ENCODE measurements around the gene ZNF92. TPM values are rescaled to one million over a fixed set of nuclear protein-coding genes. Genes with fewer than 3 reads are reported as not detected.
"Not testable (repeated sequence)": the region's sequence is repeated elsewhere in the genome, so short reads cannot be mapped to it uniquely, and the experiment has no call there.

The ZNF92 gene
- polyA plus RNA-seq, 1 of the 3 experiments (the other 2 are of a cell fraction): 1.6 TPM

DNA sequence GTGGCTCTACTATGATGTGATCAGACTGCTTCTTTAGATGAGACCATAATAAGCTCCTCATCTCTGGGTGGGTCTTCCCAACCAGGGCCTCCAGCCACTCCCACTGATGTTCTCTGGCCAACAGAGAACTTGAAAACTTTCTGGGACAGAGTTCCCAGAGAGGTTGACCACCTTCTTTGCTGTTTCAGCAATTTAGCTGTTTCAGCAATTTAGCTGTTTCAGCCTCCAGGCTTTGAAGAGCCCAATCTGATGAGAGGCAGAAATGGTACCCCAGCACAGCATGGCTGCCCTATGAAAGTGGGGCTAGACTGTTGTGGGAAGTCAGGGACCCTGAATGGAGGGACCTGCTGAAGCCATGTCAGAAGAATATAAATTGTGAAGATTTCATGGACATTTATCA, 49.0 kb downstream of the ZNF92 start:
- no peaks in the 10 kb centered on the region for H3K27me3 ChIP-seq (ENCODE audit: insufficient read depth)
- no peak overlapping the region for H3K4me2 ChIP-seq
- POLR2A ChIA-PET: no interaction called here
- no peaks in the 10 kb centered on the region for H3K9me2 ChIP-seq
- H3K4me1 ChIP-seq (ENCODE audit: control insufficient read depth in 1 of 2, insufficient read depth in 2 of 2, low read depth in 1 of 2, low read length in 1 of 2): no peaks in the 10 kb centered on the region
- H3K27ac ChIP-seq (ENCODE audit: low read depth in 2 of 2, low read length in 1 of 2): no peak overlapping the region
- TF ChIP-seq GABPA (IDR thresholded peaks at IDR 0.05; ENCODE audit: low read depth) (no peak), FOXJ3 (CRISPR knock-in tag; IDR thresholded peaks at IDR 0.05) (no peak), NRF1 (IDR thresholded peaks at IDR 0.05; ENCODE audit: low read depth, low read length) (no peak), CHD2 (IDR thresholded peaks at IDR 0.05; ENCODE audit: low read length, partially characterized antibody) (no peak), RAD21 (IDR thresholded peaks at IDR 0.05; ENCODE audit: low read length) (no peak), NFIC (IDR thresholded peaks at IDR 0.05; ENCODE audit: borderline replicate concordance) (no peak), RXRA (IDR thresholded peaks at IDR 0.05; ENCODE audit: borderline replicate concordance, low read depth) (no peak), EZH2phosphoT487 (IDR thresholded peaks at IDR 0.05; ENCODE audit: borderline replicate concordance, low read depth) (no peak), POLR2AphosphoS5 (IDR thresholded peaks at IDR 0.05; ENCODE audit: low read depth, low read length) (no peak), SIN3A (IDR thresholded peaks at IDR 0.05; ENCODE audit: borderline replicate concordance, low read depth, low read length) (no peak), GATA2 (CRISPR knock-in tag; IDR thresholded peaks at IDR 0.05) (no peak), RCOR1 (IDR thresholded peaks at IDR 0.05; ENCODE audit: low read length) (no peak), RFX5 (IDR thresholded peaks at IDR 0.05; ENCODE audit: low read length) (no peak)
- TF ChIP-seq, protein P1, sequence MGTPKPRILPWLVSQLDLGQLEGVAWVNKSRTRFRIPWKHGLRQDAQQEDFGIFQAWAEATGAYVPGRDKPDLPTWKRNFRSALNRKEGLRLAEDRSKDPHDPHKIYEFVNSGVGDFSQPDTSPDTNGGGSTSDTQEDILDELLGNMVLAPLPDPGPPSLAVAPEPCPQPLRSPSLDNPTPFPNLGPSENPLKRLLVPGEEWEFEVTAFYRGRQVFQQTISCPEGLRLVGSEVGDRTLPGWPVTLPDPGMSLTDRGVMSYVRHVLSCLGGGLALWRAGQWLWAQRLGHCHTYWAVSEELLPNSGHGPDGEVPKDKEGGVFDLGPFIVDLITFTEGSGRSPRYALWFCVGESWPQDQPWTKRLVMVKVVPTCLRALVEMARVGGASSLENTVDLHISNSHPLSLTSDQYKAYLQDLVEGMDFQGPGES (IDR thresholded peaks at IDR 0.05; ENCODE audit: low read depth, low read length): no peak
- TF ChIP-seq, protein P2, sequence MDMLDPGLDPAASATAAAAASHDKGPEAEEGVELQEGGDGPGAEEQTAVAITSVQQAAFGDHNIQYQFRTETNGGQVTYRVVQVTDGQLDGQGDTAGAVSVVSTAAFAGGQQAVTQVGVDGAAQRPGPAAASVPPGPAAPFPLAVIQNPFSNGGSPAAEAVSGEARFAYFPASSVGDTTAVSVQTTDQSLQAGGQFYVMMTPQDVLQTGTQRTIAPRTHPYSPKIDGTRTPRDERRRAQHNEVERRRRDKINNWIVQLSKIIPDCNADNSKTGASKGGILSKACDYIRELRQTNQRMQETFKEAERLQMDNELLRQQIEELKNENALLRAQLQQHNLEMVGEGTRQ (IDR thresholded peaks at IDR 0.05; ENCODE audit: borderline replicate concordance, low read depth, low read length): no peak
- TF ChIP-seq, protein P3, sequence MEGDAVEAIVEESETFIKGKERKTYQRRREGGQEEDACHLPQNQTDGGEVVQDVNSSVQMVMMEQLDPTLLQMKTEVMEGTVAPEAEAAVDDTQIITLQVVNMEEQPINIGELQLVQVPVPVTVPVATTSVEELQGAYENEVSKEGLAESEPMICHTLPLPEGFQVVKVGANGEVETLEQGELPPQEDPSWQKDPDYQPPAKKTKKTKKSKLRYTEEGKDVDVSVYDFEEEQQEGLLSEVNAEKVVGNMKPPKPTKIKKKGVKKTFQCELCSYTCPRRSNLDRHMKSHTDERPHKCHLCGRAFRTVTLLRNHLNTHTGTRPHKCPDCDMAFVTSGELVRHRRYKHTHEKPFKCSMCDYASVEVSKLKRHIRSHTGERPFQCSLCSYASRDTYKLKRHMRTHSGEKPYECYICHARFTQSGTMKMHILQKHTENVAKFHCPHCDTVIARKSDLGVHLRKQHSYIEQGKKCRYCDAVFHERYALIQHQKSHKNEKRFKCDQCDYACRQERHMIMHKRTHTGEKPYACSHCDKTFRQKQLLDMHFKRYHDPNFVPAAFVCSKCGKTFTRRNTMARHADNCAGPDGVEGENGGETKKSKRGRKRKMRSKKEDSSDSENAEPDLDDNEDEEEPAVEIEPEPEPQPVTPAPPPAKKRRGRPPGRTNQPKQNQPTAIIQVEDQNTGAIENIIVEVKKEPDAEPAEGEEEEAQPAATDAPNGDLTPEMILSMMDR (IDR thresholded peaks at IDR 0.05): no peak
- TF ChIP-seq, protein P4, sequence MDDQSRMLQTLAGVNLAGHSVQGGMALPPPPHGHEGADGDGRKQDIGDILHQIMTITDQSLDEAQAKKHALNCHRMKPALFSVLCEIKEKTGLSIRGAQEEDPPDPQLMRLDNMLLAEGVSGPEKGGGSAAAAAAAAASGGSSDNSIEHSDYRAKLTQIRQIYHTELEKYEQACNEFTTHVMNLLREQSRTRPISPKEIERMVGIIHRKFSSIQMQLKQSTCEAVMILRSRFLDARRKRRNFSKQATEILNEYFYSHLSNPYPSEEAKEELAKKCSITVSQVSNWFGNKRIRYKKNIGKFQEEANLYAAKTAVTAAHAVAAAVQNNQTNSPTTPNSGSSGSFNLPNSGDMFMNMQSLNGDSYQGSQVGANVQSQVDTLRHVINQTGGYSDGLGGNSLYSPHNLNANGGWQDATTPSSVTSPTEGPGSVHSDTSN (IDR thresholded peaks at IDR 0.05): no peak
- TF ChIP-seq, protein P5, sequence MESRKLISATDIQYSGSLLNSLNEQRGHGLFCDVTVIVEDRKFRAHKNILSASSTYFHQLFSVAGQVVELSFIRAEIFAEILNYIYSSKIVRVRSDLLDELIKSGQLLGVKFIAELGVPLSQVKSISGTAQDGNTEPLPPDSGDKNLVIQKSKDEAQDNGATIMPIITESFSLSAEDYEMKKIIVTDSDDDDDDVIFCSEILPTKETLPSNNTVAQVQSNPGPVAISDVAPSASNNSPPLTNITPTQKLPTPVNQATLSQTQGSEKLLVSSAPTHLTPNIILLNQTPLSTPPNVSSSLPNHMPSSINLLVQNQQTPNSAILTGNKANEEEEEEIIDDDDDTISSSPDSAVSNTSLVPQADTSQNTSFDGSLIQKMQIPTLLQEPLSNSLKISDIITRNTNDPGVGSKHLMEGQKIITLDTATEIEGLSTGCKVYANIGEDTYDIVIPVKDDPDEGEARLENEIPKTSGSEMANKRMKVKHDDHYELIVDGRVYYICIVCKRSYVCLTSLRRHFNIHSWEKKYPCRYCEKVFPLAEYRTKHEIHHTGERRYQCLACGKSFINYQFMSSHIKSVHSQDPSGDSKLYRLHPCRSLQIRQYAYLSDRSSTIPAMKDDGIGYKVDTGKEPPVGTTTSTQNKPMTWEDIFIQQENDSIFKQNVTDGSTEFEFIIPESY (IDR thresholded peaks at IDR 0.05; ENCODE audit: borderline replicate concordance, low read depth): no peak
- TF ChIP-seq, protein P6, sequence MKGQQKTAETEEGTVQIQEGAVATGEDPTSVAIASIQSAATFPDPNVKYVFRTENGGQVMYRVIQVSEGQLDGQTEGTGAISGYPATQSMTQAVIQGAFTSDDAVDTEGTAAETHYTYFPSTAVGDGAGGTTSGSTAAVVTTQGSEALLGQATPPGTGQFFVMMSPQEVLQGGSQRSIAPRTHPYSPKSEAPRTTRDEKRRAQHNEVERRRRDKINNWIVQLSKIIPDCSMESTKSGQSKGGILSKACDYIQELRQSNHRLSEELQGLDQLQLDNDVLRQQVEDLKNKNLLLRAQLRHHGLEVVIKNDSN (IDR thresholded peaks at IDR 0.05; ENCODE audit: borderline replicate concordance, low read depth): no peak
- TF ChIP-seq, protein P7, sequence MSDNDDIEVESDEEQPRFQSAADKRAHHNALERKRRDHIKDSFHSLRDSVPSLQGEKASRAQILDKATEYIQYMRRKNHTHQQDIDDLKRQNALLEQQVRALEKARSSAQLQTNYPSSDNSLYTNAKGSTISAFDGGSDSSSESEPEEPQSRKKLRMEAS (IDR thresholded peaks at IDR 0.05; ENCODE audit: low read depth): no peak
- no peaks in the 10 kb centered on the region for H3K79me2 ChIP-seq (ENCODE audit: insufficient read depth)
- CTCF ChIA-PET: no interaction called here
- no peaks in the 10 kb centered on the region for H3K9me3 ChIP-seq
- DNase-seq: no peak
- H3K36me3 ChIP-seq (replicated peaks in 1 of 2; ENCODE audit: control insufficient read depth in 1 of 2, insufficient read depth in 2 of 2, low read length in 1 of 2): no peaks in the 10 kb centered on the region
- H3K9ac ChIP-seq: no peak overlapping the region
- H2AFZ ChIP-seq (ENCODE audit: low read depth): no peak overlapping the region
- no peaks in the 10 kb centered on the region for H3F3A ChIP-seq (replicated peaks; ENCODE audit: insufficient read depth)
- H4K20me1 ChIP-seq (ENCODE audit: insufficient read depth): no peaks in the 10 kb centered on the region
- H3K4me3 ChIP-seq (ENCODE audit: low read depth in 2 of 2, low read length in 1 of 2): no peak overlapping the region

DNA sequence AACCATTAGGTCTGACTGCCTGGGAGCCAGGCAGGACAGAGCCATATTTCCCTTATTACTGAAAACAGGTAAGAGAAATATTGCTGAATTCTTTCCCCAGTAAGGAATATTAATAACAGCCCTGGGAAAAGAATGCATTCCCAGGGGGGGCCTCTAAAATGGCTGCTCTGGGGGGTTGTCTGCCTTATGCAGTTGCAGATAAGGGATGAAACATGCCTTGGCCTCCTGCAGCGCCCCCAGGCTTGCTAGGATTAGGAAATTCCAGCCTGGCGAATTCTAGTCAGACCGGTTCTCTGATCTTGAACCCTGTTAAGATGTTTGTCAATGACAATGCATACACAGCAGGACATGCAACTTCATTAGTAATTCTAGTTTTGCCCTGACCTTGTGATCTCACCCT, 49.6 kb downstream of the ZNF92 start:
- H3K27ac ChIP-seq (ENCODE audit: low read depth in 2 of 2, low read length in 1 of 2); H3K4me3 ChIP-seq (ENCODE audit: low read depth in 2 of 2, low read length in 1 of 2); POLR2A ChIA-PET; H3K4me1 ChIP-seq (ENCODE audit: control insufficient read depth in 1 of 2, insufficient read depth in 2 of 2, low read depth in 1 of 2, low read length in 1 of 2); H3K9me3 ChIP-seq; H3K27me3 ChIP-seq (ENCODE audit: insufficient read depth); CTCF ChIA-PET; H3F3A ChIP-seq (replicated peaks; ENCODE audit: insufficient read depth); H3K36me3 ChIP-seq (replicated peaks in 1 of 2; ENCODE audit: control insufficient read depth in 1 of 2, insufficient read depth in 2 of 2, low read length in 1 of 2); DNase-seq; H3K9ac ChIP-seq; H3K79me2 ChIP-seq (ENCODE audit: insufficient read depth); H4K20me1 ChIP-seq (ENCODE audit: insufficient read depth); H3K9me2 ChIP-seq; H3K4me2 ChIP-seq; H2AFZ ChIP-seq (ENCODE audit: low read depth): not testable (repeated sequence)
- 0% methylated on average over 3 of the region's 3 CpGs for WGBS (ENCODE audit: low lambda C conversion rate)
